NCI-H69 (cell line): ENCODE data around the gene LRPPRC.
"Not testable (repeated sequence)": the region's sequence is repeated elsewhere in the genome, so short reads cannot be mapped to it uniquely, and the experiment has no call there.

ENCODE experiments used
- DNase-seq: peaks from one replicate; lab custom pipeline; 2025; lab: John Stamatoyannopoulos, UW

LRPPRC gene

GRCh38 chr2:43995733-43996533 lies at the start of gene LRPPRC:
LRPPRC (minus strand) TSS chr2:43995989; CDS start chr2:43995947, 42 bp downstream.
- DNase-seq: peak; percentile 95

- no peak for DNase-seq
Observed at GRCh38 chr2:44045061-44045460, 49.3 kb upstream of the LRPPRC start.

DNA sequence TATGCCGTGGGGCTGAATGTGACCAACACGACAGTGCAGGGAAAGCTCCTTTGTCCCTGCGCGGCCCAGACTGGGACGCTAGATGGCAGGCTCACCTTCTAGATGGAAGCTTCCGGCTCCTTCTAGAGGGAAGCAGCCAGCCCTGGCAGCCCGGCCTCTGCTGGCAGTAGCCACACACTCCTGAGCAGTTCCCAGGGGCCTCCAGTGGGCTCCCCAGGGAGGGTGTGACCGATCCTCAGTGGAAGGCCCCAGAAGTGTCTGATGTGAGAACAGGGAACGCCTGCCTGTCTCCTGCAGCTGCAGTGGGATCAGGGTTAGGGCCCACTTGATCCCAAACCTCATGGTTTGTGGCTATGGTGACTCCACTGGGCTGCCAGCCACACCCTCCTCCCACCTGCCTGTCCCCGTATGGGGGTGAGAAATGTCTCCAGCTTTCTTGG lies 48.5 kb upstream of the LRPPRC start:
- DNase-seq: peak; percentile 88

GRCh38 chr2:44040365-44040764 lies 44.6 kb upstream of the LRPPRC start:
- DNase-seq: no peak

GRCh38 chr2:44038277-44038676 lies 42.5 kb upstream of the LRPPRC start:
- DNase-seq: no peak

DNA sequence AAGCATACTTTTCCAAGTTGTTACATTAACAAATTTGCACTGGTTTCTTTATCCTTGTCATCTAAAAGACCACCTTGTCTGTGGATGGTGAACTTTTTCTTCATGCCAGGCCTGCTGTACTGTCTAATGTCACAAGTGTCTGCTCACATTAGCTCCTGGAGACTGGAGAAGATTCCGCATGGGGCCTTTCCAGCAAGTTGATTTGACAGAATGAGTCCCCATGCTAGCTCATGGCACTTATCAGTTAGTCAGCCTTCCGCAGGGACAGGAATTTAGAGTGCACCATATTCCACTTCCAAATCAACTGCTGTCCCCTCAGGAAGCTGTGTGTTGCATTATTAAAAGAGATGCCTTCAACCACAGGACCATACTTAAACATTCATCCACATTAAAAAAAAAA lies 41.4 kb upstream of the LRPPRC start:
- DNase-seq: no peak

DNA sequence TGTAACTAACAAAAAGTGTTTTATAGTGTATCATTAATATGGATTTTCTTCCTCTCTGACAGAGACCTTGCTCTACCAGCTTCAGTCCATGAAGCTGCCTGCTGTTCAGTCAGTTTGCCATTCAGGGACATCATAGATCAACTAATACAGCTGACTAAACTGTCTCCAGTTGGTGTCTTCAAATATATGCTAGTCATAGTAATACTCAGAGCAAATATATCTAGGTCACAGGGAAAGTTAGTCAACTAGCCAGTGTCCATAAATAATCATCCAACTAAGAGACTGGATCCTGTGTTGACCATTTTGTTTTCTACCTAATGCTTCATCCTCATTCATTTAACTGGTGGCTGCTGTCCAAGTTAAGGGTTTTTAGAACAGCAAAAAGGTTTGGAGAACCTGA lies 38.2 kb upstream of the LRPPRC start:
- no peak for DNase-seq

DNA sequence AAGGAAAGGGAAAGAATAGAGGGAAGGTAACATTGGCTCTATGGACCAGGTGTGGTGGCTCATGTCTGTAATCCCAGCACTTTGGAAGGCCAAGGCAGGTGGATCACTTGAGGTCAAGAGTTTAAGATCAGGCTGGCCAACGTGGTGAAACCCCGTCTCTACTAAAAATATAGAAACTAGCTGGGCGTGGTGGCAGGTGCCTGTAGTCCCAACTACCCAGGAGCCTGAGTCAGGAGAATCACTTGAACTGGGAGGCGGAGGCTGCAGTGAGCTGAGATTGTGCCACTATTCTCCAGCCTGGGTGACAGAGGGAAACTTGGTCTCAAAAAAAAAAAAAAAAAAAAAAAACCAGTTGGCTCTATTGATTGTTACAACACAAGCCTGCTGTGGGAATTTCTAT lies 31.3 kb upstream of the LRPPRC start:
- DNase-seq: not testable (repeated sequence)

DNA sequence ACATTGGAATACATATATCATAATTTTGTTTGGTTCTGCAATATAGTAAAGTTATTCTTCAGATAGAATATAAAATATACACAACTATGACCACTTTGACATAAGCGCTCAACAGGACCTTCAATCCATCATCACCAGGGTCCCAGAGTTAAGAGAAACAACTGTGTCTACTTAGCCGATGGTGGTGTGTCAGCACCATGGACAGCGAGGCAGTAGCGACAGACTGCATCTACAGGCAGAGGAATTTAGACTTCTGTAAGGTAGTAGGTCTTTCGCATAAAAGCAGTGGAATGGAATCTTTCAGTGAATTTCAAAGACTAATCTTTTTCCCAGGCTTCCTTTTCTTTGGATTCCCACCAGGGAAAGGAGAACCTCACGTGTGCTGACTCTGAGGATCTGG lies 20.5 kb upstream of the LRPPRC start:
- DNase-seq: no peak

- DNase-seq: no peak
Observed at GRCh38 chr2:44015239-44015638, 19.4 kb upstream of the LRPPRC start.

GRCh38 chr2:44013205-44013604 lies 17.4 kb upstream of the LRPPRC start:
- not testable (repeated sequence) for DNase-seq

- no peak for DNase-seq
Observed at GRCh38 chr2:44010266-44010665, 14.5 kb upstream of the LRPPRC start.

DNA sequence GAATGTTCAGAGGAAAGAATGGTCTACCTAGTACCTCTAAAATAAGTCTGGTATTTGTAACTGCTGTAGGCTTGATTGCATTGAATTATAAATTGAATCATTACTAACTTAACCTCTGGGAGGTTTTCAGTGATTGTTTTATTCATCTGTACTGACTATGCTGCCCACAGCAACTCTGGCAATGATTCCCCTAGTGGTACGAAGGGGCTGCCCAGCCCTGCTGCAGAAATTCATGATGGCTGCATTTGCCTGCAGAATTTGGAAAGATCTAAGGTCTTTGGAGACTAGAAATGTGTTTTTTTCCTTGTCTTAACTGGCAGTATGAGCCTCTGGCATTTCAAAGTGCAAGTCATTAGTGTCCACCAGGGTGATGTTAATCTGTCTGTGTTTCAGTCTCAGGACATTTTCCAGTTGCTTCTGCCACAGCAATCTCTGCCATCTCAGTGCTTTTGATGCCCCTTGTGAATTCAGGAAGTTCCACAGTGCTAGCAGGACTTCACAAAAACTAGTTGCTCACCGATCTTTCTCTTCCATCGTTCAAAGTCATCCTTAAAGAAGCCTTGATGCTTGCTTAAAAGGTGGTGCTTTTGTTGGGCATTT lies 13.4 kb upstream of the LRPPRC start:
- DNase-seq: no peak

DNA sequence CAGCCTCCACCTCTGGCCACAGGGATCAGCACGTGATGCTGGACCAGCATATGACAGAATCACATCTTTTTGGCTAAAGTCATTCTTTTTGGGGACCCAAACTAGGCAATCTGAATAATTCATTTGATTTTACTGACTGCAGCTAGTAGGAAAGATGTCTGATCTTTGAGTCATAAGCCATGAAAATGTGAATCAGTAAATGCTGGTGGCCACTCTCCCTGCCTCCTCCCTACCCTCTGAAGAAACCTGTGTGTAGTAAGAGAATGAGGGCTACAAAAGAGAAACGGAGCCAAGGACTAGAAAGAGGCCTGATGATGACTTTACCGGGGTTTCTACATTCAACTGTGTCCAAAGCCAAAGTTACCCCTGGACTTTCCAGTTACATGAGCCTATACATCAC lies 10.1 kb upstream of the LRPPRC start:
- DNase-seq: no peak

GRCh38 chr2:44004735-44005602 lies 9.2 kb upstream of the LRPPRC start:
- no peak for DNase-seq

- no peak for DNase-seq
Observed at GRCh38 chr2:44001716-44002115, 5.9 kb upstream of the LRPPRC start.

- no peak for DNase-seq
Observed at GRCh38 chr2:43998263-43998662, 2.5 kb upstream of the LRPPRC start.

GRCh38 chr2:43993437-43993836 lies 2.4 kb downstream of the LRPPRC start:
- no peak for DNase-seq

- DNase-seq: no peak
Observed at GRCh38 chr2:43989545-43989944, 6.2 kb downstream of the LRPPRC start.

- no peak for DNase-seq
Observed at GRCh38 chr2:43986600-43986999, 9.2 kb downstream of the LRPPRC start.

DNA sequence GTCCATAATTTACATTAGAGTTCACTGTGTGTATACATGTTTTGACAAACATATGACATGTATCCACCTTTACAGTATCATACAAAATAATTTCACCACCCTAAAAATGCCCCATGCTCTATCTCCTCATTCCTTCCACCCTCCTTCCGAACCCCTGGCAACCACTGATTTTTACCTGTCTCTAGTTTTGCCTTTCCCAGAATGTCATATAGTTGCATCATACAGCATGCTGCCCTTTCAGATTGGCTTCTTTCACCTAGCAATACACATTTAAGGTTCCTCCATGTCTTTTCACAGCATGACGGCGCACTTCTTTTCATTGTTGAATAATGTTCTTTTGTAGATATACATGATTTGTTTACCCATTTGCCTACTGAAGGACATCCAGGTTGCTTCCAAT lies 10.4 kb downstream of the LRPPRC start:
- peak; percentile 3 for DNase-seq

DNA sequence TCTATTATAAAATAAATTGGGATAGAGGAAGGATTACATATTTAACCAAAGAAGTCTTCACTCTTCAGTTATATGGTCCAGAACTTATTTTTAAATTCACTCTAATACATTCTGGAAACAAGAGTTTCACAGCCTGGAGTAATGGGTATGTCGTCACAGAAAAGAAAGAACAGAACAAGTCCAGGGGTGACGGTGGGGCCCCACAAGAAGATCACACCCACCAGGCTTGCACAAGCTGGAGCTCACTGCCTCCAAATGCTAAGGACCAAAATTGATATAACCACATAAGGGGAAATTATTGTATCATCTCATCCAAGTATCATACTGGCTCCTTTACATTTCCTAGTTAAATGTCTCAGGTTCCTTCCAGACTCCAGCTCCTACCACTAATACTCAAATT lies 11.3 kb downstream of the LRPPRC start:
- DNase-seq: no peak

DNA sequence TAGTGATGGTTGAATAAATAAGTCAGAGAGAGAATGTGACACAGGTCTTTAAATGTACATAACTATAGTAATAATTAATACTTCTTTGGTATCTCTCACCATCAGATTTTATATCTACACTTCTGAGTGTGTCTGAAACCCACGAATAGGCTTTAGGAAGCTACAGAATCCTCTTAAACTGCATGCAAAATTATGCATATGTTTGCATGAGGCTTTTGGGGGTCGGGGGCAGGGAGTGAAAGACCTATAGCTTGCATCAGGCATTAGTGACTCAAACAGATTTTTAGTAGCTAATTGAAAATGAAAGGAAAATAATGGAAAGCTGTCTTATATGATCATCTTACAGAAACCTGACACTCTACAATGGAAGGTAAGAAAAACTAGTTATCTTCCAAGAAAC lies 14.9 kb downstream of the LRPPRC start:
- DNase-seq: no peak
